IMR-90 (cell line): Measurements from ENCODE around the gene CHD9. TPM values are rescaled to one million over a fixed set of nuclear protein-coding genes. Genes with fewer than 3 reads are reported as not detected.

Experiments
- ATAC-seq: fragments of 200-7000 bp; cut with Tn5 transposase; 2 replicates; pipeline ENCODE4 v1.9.1; 2020; ENCODE audit warnings: low read depth, mild to moderate bottlenecking, moderate library complexity
- BruUV-seq: library from RNA; stranded (reverse); fragments of 400-500 nt; replicated peaks from 2 replicates; lab custom pipeline; 2021; lab: Mats Ljungman, UMichigan
- CTCF ChIA-PET: fragments of 300-600 bp; formaldehyde crosslinking; extraction: SDS; loops from one replicate; lab custom pipeline; 2021; ENCODE audit warnings: antibody characterized with exemption; lab: Yijun Ruan, JAX
- POLR2A ChIA-PET: fragments of 300-600 bp; sonication (Branson Sonifier 250); formaldehyde crosslinking; loops from one replicate; lab custom pipeline; 2022; ENCODE audit warnings: antibody characterized with exemption; ENCODE audit not compliant: unreplicated experiment; lab: Charles Lee
- DNase-seq: peaks from one replicate; pipeline ENCODE4 v3.0.0; 2013
- H2AFZ ChIP-seq: replicated peaks from 2 replicates; pipeline ENCODE3; 2013; ENCODE audit warnings: low read length, mild to moderate bottlenecking; ENCODE audit not compliant: poor library complexity
- H2AK5ac ChIP-seq: 2 replicates; pipeline ENCODE4 v1.6.1; 2013; ENCODE audit warnings: low read depth, low read length, inconsistent platforms
- H2AK9ac ChIP-seq: replicated peaks from 2 replicates; pipeline ENCODE3; 2013; ENCODE audit warnings: mild to moderate bottlenecking, low read depth, low read length, moderate library complexity; ENCODE audit not compliant: poor library complexity
- H2BK120ac ChIP-seq: 2 replicates; pipeline ENCODE4 v1.6.1; 2013; ENCODE audit warnings: low read depth, low read length, inconsistent platforms
- H2BK15ac ChIP-seq: 3 replicates; pipeline ENCODE4 v1.6.1; 2013; ENCODE audit warnings: low read depth, low read length, inconsistent platforms
- H2BK20ac ChIP-seq: 2 replicates; pipeline ENCODE4 v1.6.1; 2013; ENCODE audit warnings: low read depth, mild to moderate bottlenecking, inconsistent platforms, low read length, moderate library complexity
- H2BK5ac ChIP-seq: 2 replicates; pipeline ENCODE4 v1.6.1; 2013; ENCODE audit warnings: mild to moderate bottlenecking, low read depth, low read length, inconsistent platforms; ENCODE audit not compliant: poor library complexity, severe bottlenecking
- H3K14ac ChIP-seq: replicated peaks from 2 replicates; pipeline ENCODE4 v1.6.1; 2013; ENCODE audit warnings: low read depth, low read length, inconsistent platforms
- H3K18ac ChIP-seq: 2 replicates; pipeline ENCODE4 v1.6.1; 2013; ENCODE audit warnings: low read depth, low read length, control low read depth
- H3K23ac ChIP-seq: 2 replicates; pipeline ENCODE4 v1.6.1; 2013; ENCODE audit warnings: low read depth, low read length, inconsistent platforms
- H3K27ac ChIP-seq: 2 replicates; pipeline ENCODE4 v1.5.1; 2013; ENCODE audit warnings: mild to moderate bottlenecking, control low read depth, low read length; ENCODE audit not compliant: insufficient read depth
- H3K27me3 ChIP-seq: 2 replicates; pipeline ENCODE4 v1.6.1; 2013; ENCODE audit warnings: low read length; ENCODE audit not compliant: control insufficient read depth, insufficient read depth
- H3K36me3 ChIP-seq: 2 replicates; pipeline ENCODE4 v1.6.1; 2013; ENCODE audit warnings: low read length, mixed read lengths; ENCODE audit not compliant: control insufficient read depth, insufficient read depth
- H3K4ac ChIP-seq: 2 replicates; pipeline ENCODE4 v1.6.1; 2013; ENCODE audit warnings: low read depth, low read length, inconsistent platforms
- H3K4me1 ChIP-seq: 2 replicates; pipeline ENCODE4 v1.6.1; 2013; ENCODE audit warnings: low read length, mixed read lengths; ENCODE audit not compliant: control insufficient read depth, insufficient read depth
- H3K4me2 ChIP-seq: 2 replicates; pipeline ENCODE4 v1.6.1; 2013; ENCODE audit warnings: low read depth, mild to moderate bottlenecking, control low read depth, low read length, moderate library complexity
- H3K4me3 ChIP-seq: 2 replicates; pipeline ENCODE4 v1.5.1; 2013; ENCODE audit warnings: low read depth, mild to moderate bottlenecking, control low read depth, low read length, moderate library complexity; ENCODE audit not compliant: insufficient read depth
- H3K56ac ChIP-seq: 2 replicates; pipeline ENCODE4 v1.6.1; 2013; ENCODE audit warnings: low read length, inconsistent platforms; ENCODE audit not compliant: insufficient read depth; ENCODE audit errors: extremely low read depth
- H3K79me1 ChIP-seq, 2 experiments: 2 replicates each; pipeline ENCODE4 v1.6.1; 2013; ENCODE audit warnings: low read length in 2 of 2, inconsistent platforms in 1 of 2, low read depth in 1 of 2
- H3K9ac ChIP-seq: 2 replicates; pipeline ENCODE4 v1.6.1; 2013; ENCODE audit warnings: low read depth, low read length, control low read depth
- H3K9me1 ChIP-seq: 2 replicates; pipeline ENCODE4 v1.6.1; 2013; ENCODE audit warnings: low read length, inconsistent platforms; ENCODE audit not compliant: insufficient read depth
- H3K9me3 ChIP-seq: 2 replicates; pipeline ENCODE4 v1.6.1; 2013; ENCODE audit warnings: low read length; ENCODE audit not compliant: control insufficient read depth, insufficient read depth
- H4K20me1 ChIP-seq: 2 replicates; pipeline ENCODE4 v1.6.1; 2013; ENCODE audit warnings: low read length, inconsistent platforms; ENCODE audit not compliant: insufficient read depth
- H4K5ac ChIP-seq: 2 replicates; pipeline ENCODE4 v1.6.1; 2013; ENCODE audit warnings: mild to moderate bottlenecking, low read depth, low read length, control low read depth
- H4K8ac ChIP-seq, 2 experiments: 2 replicates each; pipeline ENCODE4 v1.6.1; 2013; ENCODE audit warnings: low read depth in 2 of 2, low read length in 2 of 2, control low read depth in 1 of 2, inconsistent platforms in 1 of 2
- H4K91ac ChIP-seq: 2 replicates; pipeline ENCODE4 v1.6.1; 2013; ENCODE audit warnings: low read depth, low read length, inconsistent platforms; ENCODE audit not compliant: insufficient read depth
- BHLHE40 ChIP-seq: fragments of 150-350 bp; IDR thresholded peaks from 2 replicates; pipeline ENCODE4 v1.6.1; 2016; ENCODE audit warnings: mild to moderate bottlenecking, low read depth, low read length
- CTCF ChIP-seq: conservative IDR thresholded peaks from 2 replicates; pipeline ENCODE4 v1.5.1; 2012; ENCODE audit warnings: mild to moderate bottlenecking, low read depth, low read length, improper control_type of control experiment
- USF2 ChIP-seq: fragments of 150-350 bp; IDR thresholded peaks from 2 replicates; pipeline ENCODE4 v1.6.1; 2017; ENCODE audit warnings: mild to moderate bottlenecking, antibody characterized with exemption, low read length, low read depth
- WGBS, 2 experiments: methylation state at CpG; one replicate each; pipeline versions ENCODE4 v1.1.5 to v1.1.7; 2013; ENCODE audit warnings: missing lambda C conversion rate in 2 of 2; ENCODE audit not compliant: insufficient read length in 1 of 2; ENCODE audit errors: extremely low coverage in 2 of 2; 5-methylcytosine and 5-hydroxymethylcytosine counted together
- dilution Hi-C: fragments of 300-500 bp; cut with HindIII; formaldehyde crosslinking; loops from one replicate; pipeline ENCODE4 v1.14.3; 2018; ENCODE audit warnings: low sequenced_read_pairs; ENCODE audit not compliant: unreplicated experiment
- in situ Hi-C: fragments of 300-500 bp; cut with MboI; formaldehyde crosslinking; loops from 3 replicates; pipeline ENCODE4 v1.14.3; 2019; ENCODE audit warnings: low sequenced_read_pairs, inconsistent platforms, mixed read lengths
- intact Hi-C: fragments of 100-400 bp; cut with micrococcal nuclease; formaldehyde crosslinking; loops from 2 replicates; pipeline ENCODE4 v1.10.0; 2022
- polyA plus RNA-seq, 3 experiments: library from polyadenylated mRNA; depleted of rRNA; stranded (reverse); fragments of >200 nt; gene quantifications; 2 replicates each; pipeline ENCODE4 v1.2.3, GENCODE V29; 2012; ENCODE audit warnings: low replicate concordance in 1 of 3
- total RNA-seq: library from RNA; depleted of rRNA; stranded (reverse); fragments of >200 nt; gene quantifications from 2 replicates; pipeline ENCODE4 v1.2.3, GENCODE V29; 2012

CHD9 gene
- total and polyA plus RNA-seq, 2 of the 4 experiments (the other 2 are of a cell fraction): 9.1 to 48.8 TPM

- H3K56ac ChIP-seq: no peak overlapping the region
- CTCF ChIA-PET: no interaction called here
- no peaks in the 10 kb centered on the region; the same call in 1 of the 2 replicates for H3K4me1 ChIP-seq
Measured at GRCh38 chr16:53068423-53068833, 13.6 kb downstream of the CHD9 start.

More at GRCh38 chr16:53068423-53068833, 13.6 kb downstream of the CHD9 start:
- no peak overlapping the region for H3K4me3 ChIP-seq
- peaks cover 38 to 62% of the 10 kb centered on the region in 2 experiments for H3K79me1 ChIP-seq
- no peak overlapping the region for H3K14ac ChIP-seq
- no peak overlapping the region for H2AK5ac ChIP-seq
- TF ChIP-seq BHLHE40: no peak
- TF ChIP-seq CTCF: no peak
- TF ChIP-seq USF2: no peak
- H3K9me3 ChIP-seq: no peaks in the 10 kb centered on the region
- H4K91ac ChIP-seq: no peak overlapping the region
- no peak overlapping the region for H2BK5ac ChIP-seq
- no peak for ATAC-seq
- no peaks in the 10 kb centered on the region for H3K27me3 ChIP-seq
- H3K23ac ChIP-seq: no peak overlapping the region
- 100% methylated on average over 1 of the region's 4 CpGs; no CpG with 5 or more reads in 1 of the 2 experiments for WGBS, 2 experiments
- dilution Hi-C loops: no loop called here
- POLR2A ChIA-PET: no interaction called here
- no peaks in the 10 kb centered on the region; the same call in 1 of the 2 replicates for H4K20me1 ChIP-seq
- no peak for DNase-seq
- BruUV-seq: no TSS peak
- H3K4ac ChIP-seq: no peak overlapping the region
- H3K18ac ChIP-seq: no peak overlapping the region
- H4K5ac ChIP-seq: no peak overlapping the region
- H2BK20ac ChIP-seq: no peak overlapping the region
- H3K9me1 ChIP-seq: peaks cover 8% of the 10 kb centered on the region; the same call in 1 of the 2 replicates
- no peak overlapping the region for H3K27ac ChIP-seq
- intact Hi-C loops: no loop called here
- H2BK15ac ChIP-seq: no peak overlapping the region
- H3K4me2 ChIP-seq: no peak overlapping the region
- H3K36me3 ChIP-seq: peaks cover 4% of the 10 kb centered on the region
- no peak overlapping the region for H2AFZ ChIP-seq
- H3K9ac ChIP-seq: no peak overlapping the region
- no peak overlapping the region for H2BK120ac ChIP-seq
- H2AK9ac ChIP-seq: no peak overlapping the region
- in situ Hi-C loops: loop anchor here (25.0 kb wide), 2 partner anchors 369 to 1181 kb away; partner anchors contain the start of gene RBL2
- no peak overlapping the region for H4K8ac ChIP-seq
